ENCODE data around the gene KCNH4.

DNA sequence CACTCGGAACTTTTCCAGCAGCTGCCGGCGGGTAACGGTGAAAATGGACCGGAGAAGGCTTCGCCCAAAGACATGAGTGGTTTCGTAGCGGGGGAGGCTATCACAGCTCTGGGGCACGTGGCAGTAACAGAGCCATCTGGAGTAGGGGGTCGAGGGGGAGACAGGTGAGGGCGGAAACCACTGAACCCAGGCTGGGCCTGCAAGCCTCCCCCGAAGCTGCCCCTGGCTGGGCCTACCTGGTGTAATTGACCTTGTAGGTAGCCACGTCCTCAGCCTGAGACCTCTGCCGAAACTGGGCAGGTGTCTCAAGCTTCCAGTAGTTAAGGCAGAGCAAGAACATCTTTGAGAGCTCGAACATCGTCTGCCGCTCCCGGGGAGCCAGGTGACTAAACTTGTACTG is 61.6 kb downstream of the KCNH4 start:
- TF ChIP-seq EZH2 (IDR thresholded peaks at IDR 0.05; ENCODE audit: borderline replicate concordance) (no peak), EZH2phosphoT487 (IDR thresholded peaks at IDR 0.05; ENCODE audit: low read depth, severe bottlenecking, unreplicated experiment) (no peak)
- TF ChIP-seq, protein P1, sequence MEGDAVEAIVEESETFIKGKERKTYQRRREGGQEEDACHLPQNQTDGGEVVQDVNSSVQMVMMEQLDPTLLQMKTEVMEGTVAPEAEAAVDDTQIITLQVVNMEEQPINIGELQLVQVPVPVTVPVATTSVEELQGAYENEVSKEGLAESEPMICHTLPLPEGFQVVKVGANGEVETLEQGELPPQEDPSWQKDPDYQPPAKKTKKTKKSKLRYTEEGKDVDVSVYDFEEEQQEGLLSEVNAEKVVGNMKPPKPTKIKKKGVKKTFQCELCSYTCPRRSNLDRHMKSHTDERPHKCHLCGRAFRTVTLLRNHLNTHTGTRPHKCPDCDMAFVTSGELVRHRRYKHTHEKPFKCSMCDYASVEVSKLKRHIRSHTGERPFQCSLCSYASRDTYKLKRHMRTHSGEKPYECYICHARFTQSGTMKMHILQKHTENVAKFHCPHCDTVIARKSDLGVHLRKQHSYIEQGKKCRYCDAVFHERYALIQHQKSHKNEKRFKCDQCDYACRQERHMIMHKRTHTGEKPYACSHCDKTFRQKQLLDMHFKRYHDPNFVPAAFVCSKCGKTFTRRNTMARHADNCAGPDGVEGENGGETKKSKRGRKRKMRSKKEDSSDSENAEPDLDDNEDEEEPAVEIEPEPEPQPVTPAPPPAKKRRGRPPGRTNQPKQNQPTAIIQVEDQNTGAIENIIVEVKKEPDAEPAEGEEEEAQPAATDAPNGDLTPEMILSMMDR (IDR thresholded peaks at IDR 0.05; ENCODE audit: poor library complexity), result no peak
